Neural crest cell (in vitro differentiated cells): ENCODE data around the gene ASB10. TPM values are rescaled to one million over a fixed set of nuclear protein-coding genes. Genes with fewer than 3 reads are reported as not detected.

Source experiments
- DNase-seq: peaks from one replicate; pipeline ENCODE4 v3.0.0; 2021; ENCODE audit warnings: low read depth, mixed read lengths, low spot score
- H3K27ac Mint-ChIP-seq: one replicate; pipeline ENCODE4 v1.8.0; 2021; ENCODE audit warnings: mild to moderate bottlenecking, mixed read lengths; ENCODE audit not compliant: unreplicated experiment
- H3K27me3 Mint-ChIP-seq: 2 replicates; pipeline ENCODE4 v1.8.0; 2021; ENCODE audit warnings: low read depth, mild to moderate bottlenecking, mixed read lengths
- H3K36me3 Mint-ChIP-seq: 2 replicates; pipeline ENCODE4 v1.8.0; 2021; ENCODE audit warnings: low read depth, mild to moderate bottlenecking, mixed read lengths
- H3K4me1 Mint-ChIP-seq: 2 replicates; pipeline ENCODE4 v1.8.0; 2021; ENCODE audit warnings: mixed read lengths
- H3K4me3 Mint-ChIP-seq: one replicate; pipeline ENCODE4 v1.8.0; 2021; ENCODE audit warnings: mild to moderate bottlenecking, mixed read lengths
- H3K9me3 Mint-ChIP-seq: 2 replicates; pipeline ENCODE4 v1.8.0; 2021; ENCODE audit warnings: mixed read lengths
- CTCF ChIP-seq: fragments of 200-600 bp; sonication (generic); conservative IDR thresholded peaks from 2 replicates; pipeline ENCODE4 v1.5.0; 2021; ENCODE audit warnings: antibody characterized with exemption, mild to moderate bottlenecking
- total RNA-seq: library from RNA; stranded (reverse); gene quantifications from 2 replicates; pipeline ENCODE4 v1.2.1, GENCODE V29; 2021

ASB10 gene
- total RNA-seq, 1 donor from 2014 or later, result not detected

- Mint-ChIP-seq H3K36me3 (peaks cover 6% of the 10 kb centered on the region), H3K4me1 (peaks cover 6% of the 10 kb centered on the region)
These were observed 55.3 kb downstream of the ASB10 start for GRCh38 chr7:151131592-151132293.

GRCh38 chr7:151131224-151131591, 55.8 kb downstream of the ASB10 start:
- Mint-ChIP-seq H3K9me3 (no peaks in the 10 kb centered on the region), H3K27me3 (no peaks in the 10 kb centered on the region), H3K27ac (no peak overlapping the region), H3K4me3 (no peak overlapping the region), H3K4me1 (peaks cover 6% of the 10 kb centered on the region), H3K36me3 (peaks cover 4% of the 10 kb centered on the region)
- no peak for TF ChIP-seq CTCF
- no peak for DNase-seq

More at GRCh38 chr7:151131592-151132293, 55.3 kb downstream of the ASB10 start:
- H3K9me3 Mint-ChIP-seq, result no peaks in the 10 kb centered on the region
- no peak for DNase-seq
- H3K27ac Mint-ChIP-seq, result no peak overlapping the region
- H3K4me3 Mint-ChIP-seq, result no peak overlapping the region
- no peak for TF ChIP-seq CTCF
- no peaks in the 10 kb centered on the region for H3K27me3 Mint-ChIP-seq

DNA sequence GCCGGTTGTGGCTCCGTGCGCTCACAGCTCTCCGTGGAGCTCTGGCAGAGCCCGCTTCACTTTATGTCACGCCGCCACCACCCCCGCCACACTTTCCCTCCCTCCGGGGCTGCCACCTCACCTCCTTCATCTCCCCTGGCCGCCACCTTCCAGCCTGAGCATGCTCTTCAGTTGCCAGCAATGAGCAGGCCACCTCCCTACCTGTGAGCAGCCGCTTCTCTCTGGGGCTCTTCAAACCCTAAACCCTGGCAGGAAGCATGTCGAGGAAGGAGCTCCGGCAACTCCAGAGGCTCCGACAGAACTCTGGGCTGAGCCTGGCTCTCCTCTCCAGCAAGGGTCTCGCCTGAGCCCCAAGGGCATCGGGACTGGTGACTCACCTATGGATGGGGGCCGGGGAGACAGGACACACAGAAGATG, 56.3 kb downstream of the ASB10 start:
- no peak for DNase-seq
- Mint-ChIP-seq H3K9me3 (no peaks in the 10 kb centered on the region), H3K27me3 (no peaks in the 10 kb centered on the region), H3K4me1 (peaks cover 6% of the 10 kb centered on the region), H3K4me3 (no peak overlapping the region), H3K27ac (no peak overlapping the region), H3K36me3 (peaks cover 3% of the 10 kb centered on the region)
- no peak for TF ChIP-seq CTCF

GRCh38 chr7:151129960-151130591, 57.0 kb downstream of the ASB10 start:
- peaks cover 13% of the 10 kb centered on the region for H3K4me1 Mint-ChIP-seq
- H3K9me3 Mint-ChIP-seq, result no peaks in the 10 kb centered on the region
- no peaks in the 10 kb centered on the region for H3K27me3 Mint-ChIP-seq
- TF ChIP-seq CTCF, result no peak
- DNase-seq, result no peak
- H3K4me3 Mint-ChIP-seq, result no peak overlapping the region
- no peak overlapping the region for H3K27ac Mint-ChIP-seq
- H3K36me3 Mint-ChIP-seq, result peaks cover under 1% of the 10 kb centered on the region

DNA sequence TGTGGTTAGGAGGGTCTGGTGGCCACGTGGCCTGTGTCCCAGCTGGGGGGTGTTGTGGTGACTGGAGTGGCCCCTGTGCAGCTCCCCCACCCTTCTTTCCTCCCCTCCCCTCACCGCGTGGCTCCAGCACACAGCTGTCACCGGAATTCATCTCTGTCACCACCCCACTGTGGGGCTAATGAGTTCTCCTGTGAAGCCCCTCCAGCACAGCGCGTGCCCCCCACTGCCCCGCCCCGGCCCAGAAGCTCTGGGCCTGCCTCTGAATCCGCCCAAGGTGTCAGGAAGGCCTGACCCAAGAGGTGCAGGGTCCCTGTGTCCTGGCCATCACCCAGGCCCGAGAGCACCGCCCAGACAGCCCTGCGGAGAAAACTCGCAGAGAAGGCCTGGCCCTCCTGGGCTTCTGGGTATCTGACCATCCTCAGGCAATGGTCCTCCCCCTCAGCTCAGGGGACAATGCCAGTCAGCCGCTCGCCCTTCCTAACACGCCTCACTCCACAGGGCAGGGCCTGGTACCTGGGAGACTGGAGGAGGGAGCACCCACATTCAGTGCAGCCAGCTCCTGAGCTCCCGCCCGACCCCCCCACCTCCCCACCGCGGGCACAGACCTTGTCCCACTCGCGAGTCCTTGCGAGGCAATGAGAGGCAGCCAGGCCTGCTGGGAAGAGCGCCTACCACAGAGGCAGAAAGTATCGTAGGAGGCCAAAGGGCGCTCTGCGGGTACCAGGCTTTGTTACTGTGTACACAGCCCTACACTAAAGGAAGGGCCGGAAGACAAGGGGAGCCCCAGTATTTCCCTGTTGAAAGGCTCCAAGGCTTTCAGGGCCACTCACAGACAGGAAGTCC, 57.7 kb downstream of the ASB10 start:
- Mint-ChIP-seq H3K36me3 (no peaks in the 10 kb centered on the region), H3K27ac (no peak overlapping the region), H3K27me3 (no peaks in the 10 kb centered on the region), H3K9me3 (no peaks in the 10 kb centered on the region), H3K4me3 (no peak overlapping the region), H3K4me1 (peaks cover 18% of the 10 kb centered on the region)
- no peak for DNase-seq
- no peak for TF ChIP-seq CTCF
